Naive B cell (primary cell): ENCODE data around the gene RTL9. TPM values are rescaled to one million over a fixed set of nuclear protein-coding genes. Genes with fewer than 3 reads are reported as not detected.

Experiments used
- ATAC-seq, 2 donors: fragments of 150-1000 bp; cut with Tn5 transposase; 2 replicates each; pipeline ENCODE4 v1.10.0; 2021; ENCODE audit warnings: low read depth in 2 of 2, mild to moderate bottlenecking in 2 of 2, moderate library complexity in 2 of 2
- DNase-seq: peaks from one replicate; pipeline ENCODE4 v3.0.0; 2022
- H3K27ac Mint-ChIP-seq, 6 donors: one replicate each; pipeline ENCODE4 v1.8.0; 2020 to 2022; ENCODE audit warnings: mild to moderate bottlenecking in 6 of 6, mixed read lengths in 6 of 6, moderate library complexity in 5 of 6, inconsistent platforms in 2 of 6
- H3K27me3 Mint-ChIP-seq, 3 donors: one replicate each; pipeline ENCODE4 v1.8.0; 2021 to 2022; ENCODE audit warnings: mixed read lengths in 3 of 3, mild to moderate bottlenecking in 1 of 3
- H3K36me3 Mint-ChIP-seq, 2 donors: one replicate each; pipeline ENCODE4 v1.8.0; 2020 to 2022; ENCODE audit warnings: mixed read lengths in 2 of 2, inconsistent platforms in 1 of 2, mild to moderate bottlenecking in 1 of 2
- H3K4me1 Mint-ChIP-seq, 3 donors: one replicate each; pipeline ENCODE4 v1.8.0; 2020 to 2022; ENCODE audit warnings: mixed read lengths in 3 of 3, inconsistent platforms in 1 of 3, mild to moderate bottlenecking in 1 of 3, moderate library complexity in 1 of 3
- H3K4me3 Mint-ChIP-seq, 8 donors: one replicate each; pipeline ENCODE4 v1.8.0; 2020 to 2022; ENCODE audit warnings: mild to moderate bottlenecking in 8 of 8, mixed read lengths in 8 of 8, moderate library complexity in 8 of 8, inconsistent platforms in 2 of 8
- H3K9me3 Mint-ChIP-seq, 7 donors: one replicate each; pipeline ENCODE4 v1.8.0; 2020 to 2022; ENCODE audit warnings: mixed read lengths in 7 of 7, mild to moderate bottlenecking in 5 of 7, inconsistent platforms in 2 of 7, moderate library complexity in 1 of 7
- polyA plus RNA-seq, 6 donors: library from polyadenylated mRNA; unstranded; fragments of 300-500 nt; fragmentation: Illumina TruSeq; gene quantifications; one replicate each; pipeline ENCODE4 v1.2.3, GENCODE V29; 2021; ENCODE audit warnings: low read depth in 6 of 6

RTL9 gene
- polyA plus RNA-seq, 6 donors from 2014 or later = not detected

DNA sequence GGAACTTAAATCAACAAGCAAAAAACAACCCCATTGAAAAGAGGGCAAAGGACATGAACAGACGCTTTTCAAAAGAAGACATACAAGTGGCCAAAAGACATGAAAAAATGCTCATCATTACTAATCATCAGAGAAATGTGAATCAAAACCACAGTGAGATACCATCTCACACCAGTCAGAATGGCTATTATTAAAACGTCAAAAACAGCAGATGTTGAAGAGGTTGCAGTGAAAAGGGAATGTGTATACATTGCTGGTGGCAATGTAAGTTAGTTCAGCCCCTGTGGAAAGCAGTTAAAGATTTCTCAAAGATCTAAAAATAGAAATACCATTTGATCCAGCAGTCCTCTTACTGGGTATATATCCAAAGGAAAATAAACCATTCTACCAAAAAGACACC is 22.6 kb downstream of the RTL9 start:
- H3K9me3 Mint-ChIP-seq = peaks cover 0 to 4% (median 0%) of the 10 kb centered on the region in 7 donors
- H3K36me3 Mint-ChIP-seq = no peaks in the 10 kb centered on the region
- ATAC-seq = no peak
- peaks cover 0 to 14% (median 4%) of the 10 kb centered on the region in 3 donors for H3K27me3 Mint-ChIP-seq
- no peak overlapping the region for H3K4me3 Mint-ChIP-seq
- no peaks in the 10 kb centered on the region for H3K4me1 Mint-ChIP-seq
- no peak overlapping the region for H3K27ac Mint-ChIP-seq
- DNase-seq = no peak

DNA sequence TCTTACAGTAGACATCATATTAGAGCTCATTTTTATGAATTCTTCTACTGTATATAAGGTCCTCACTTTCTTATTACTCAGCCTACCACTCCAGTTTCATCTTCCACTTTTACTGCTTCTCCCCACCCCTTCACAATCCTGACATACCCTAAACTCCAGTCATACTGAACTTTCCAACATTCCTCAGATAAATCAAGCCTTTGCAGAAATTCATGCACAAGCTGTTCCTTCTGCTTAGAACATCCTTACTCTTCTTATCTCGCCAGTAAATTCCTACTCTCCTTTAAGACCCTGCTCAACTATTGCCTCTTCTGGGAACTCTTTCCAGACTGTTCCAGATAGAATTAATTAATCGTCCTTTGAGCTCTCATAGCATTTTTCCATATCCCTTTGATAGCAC is 24.8 kb downstream of the RTL9 start:
- Mint-ChIP-seq H3K36me3 (no peaks in the 10 kb centered on the region), H3K4me1 (no peaks in the 10 kb centered on the region), H3K9me3 (peaks cover 0 to 4% (median 0%) of the 10 kb centered on the region in 7 donors), H3K27ac (no peak overlapping the region), H3K4me3 (no peak overlapping the region), H3K27me3 (peaks cover 0 to 14% (median 8%) of the 10 kb centered on the region in 3 donors)
- DNase-seq = no peak
- ATAC-seq = no peak

DNA sequence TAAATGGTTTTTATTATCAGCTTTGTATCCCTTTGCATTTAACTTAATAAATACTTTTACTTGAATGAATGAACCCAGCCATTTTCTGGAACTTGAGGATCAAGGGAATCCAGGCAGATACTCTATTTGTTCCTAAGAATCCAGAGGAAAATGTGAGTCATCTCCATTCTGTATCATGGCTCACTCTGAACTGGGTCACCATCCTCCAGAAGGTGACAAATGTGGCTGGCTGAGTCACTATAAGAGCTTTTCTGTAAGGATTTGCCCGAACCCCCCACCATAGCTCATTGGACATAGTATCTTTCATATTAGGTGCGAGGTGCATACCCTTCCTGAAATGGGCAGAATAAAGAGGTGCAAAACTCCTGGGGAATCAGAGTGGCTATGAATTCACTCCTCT is 25.8 kb downstream of the RTL9 start:
- no peak for ATAC-seq

DNA sequence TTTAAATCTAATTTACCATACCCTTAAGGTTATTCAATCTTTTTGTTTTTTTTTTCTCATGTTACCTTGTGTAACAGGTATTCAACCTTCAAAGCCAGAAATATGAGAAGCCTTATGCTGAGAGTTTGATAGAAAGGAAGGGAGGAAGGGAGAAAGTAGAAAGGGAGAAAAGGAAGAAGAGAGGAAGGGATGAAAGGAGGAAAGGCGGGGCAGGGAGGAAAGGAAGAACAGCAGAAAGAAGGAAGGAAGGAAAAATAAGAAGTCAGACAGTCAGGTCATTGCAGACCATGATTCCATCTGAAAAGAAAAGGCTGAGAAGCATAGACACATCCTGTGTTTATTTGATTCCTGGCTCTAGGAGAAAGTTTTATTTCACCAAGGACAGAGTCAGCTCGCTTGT is 30.9 kb downstream of the RTL9 start:
- peaks cover 0 to 1% (median 0%) of the 10 kb centered on the region in 7 donors for H3K9me3 Mint-ChIP-seq
- H3K27me3 Mint-ChIP-seq = peaks cover 0 to 10% (median 5%) of the 10 kb centered on the region in 3 donors
- ATAC-seq (no peak), DNase-seq (no peak)
- H3K4me1 Mint-ChIP-seq = no peaks in the 10 kb centered on the region
- no peaks in the 10 kb centered on the region for H3K36me3 Mint-ChIP-seq
- H3K4me3 Mint-ChIP-seq = peak overlapping the region in 1 of 8 donors; percentile 0
- peak overlapping the region in 2 of 6 donors; percentile 2 to 90 for H3K27ac Mint-ChIP-seq

More for the DNA sequence above, 25.8 kb downstream of the RTL9 start:
- H3K27me3 Mint-ChIP-seq = peaks cover 0 to 10% (median 5%) of the 10 kb centered on the region in 3 donors
- H3K4me1 Mint-ChIP-seq = no peaks in the 10 kb centered on the region
- DNase-seq = no peak
- peaks cover 0 to 1% (median 0%) of the 10 kb centered on the region in 7 donors for H3K9me3 Mint-ChIP-seq
- no peaks in the 10 kb centered on the region for H3K36me3 Mint-ChIP-seq
- no peak overlapping the region for H3K27ac Mint-ChIP-seq
- no peak overlapping the region for H3K4me3 Mint-ChIP-seq

DNA sequence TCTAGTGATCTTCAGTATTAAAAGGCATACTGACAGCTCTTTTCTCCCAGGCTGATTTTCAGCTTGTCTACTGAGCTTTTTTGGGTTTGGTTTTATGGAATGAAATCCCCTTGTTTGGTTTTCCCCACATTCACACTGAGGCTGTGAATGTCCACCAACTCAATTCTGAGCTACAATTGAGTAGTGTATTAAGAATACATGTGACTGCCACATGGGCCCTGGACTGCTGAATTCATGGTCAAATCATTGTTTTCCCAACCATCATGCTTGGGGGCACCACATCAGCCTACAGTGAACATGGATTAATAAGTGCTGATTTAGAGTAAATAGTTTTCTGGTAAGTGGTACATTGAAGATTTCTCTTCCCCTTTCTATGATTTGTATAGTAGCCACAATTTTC is 32.4 kb downstream of the RTL9 start:
- H3K36me3 Mint-ChIP-seq = no peaks in the 10 kb centered on the region
- H3K4me1 Mint-ChIP-seq = no peaks in the 10 kb centered on the region
- peaks cover 0 to 10% (median 0%) of the 10 kb centered on the region in 3 donors for H3K27me3 Mint-ChIP-seq
- ATAC-seq = no peak
- H3K27ac Mint-ChIP-seq = no peak overlapping the region
- H3K4me3 Mint-ChIP-seq = no peak overlapping the region
- DNase-seq = no peak
- peaks cover 0 to 1% (median 0%) of the 10 kb centered on the region in 7 donors for H3K9me3 Mint-ChIP-seq

DNA sequence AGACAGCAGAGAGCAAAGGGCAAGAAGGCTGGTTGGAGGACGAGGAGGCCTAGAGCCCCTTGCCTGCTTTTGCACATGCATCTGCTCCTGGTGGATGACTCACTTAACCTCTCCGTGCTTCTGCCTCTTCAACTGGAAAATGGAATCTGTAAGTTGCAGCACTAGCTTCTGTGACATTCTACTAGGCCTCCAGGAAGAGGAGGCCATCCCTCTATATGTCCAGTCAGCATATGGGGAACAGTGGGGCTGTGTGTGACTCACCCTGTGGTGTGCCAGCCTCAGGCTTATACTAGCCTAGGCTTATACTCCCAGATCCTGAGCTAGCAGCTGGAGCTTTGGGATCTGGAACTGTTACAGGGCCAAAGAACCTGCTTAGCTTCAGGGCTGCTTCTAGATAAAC is 36.0 kb downstream of the RTL9 start:
- H3K9me3 Mint-ChIP-seq = peaks cover 0 to 1% (median 0%) of the 10 kb centered on the region in 7 donors

DNA sequence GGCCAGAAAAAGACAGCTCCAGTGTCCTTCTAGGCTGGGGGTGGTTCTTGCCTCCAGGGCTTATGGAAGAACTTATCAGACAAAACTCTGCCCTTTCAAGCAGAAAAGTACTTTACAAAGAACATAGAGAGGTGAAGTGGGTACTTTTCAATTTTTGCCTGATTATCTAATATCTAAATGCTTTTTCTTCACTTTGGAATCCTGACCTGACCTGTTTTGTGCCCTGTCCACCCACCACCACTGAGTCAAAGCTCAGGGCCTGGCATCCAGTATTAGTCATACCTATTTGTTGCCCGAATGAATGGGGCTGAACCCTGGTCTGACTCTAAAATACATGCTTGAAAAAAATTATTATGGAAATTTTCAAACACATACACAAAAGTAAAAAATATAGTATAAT is 37.2 kb downstream of the RTL9 start:
- Mint-ChIP-seq H3K36me3 (no peaks in the 10 kb centered on the region), H3K9me3 (peaks cover 0 to 1% (median 0%) of the 10 kb centered on the region in 7 donors), H3K27ac (no peak overlapping the region), H3K4me3 (no peak overlapping the region), H3K27me3 (peaks cover 4 to 15% (median 5%) of the 10 kb centered on the region in 3 donors), H3K4me1 (no peaks in the 10 kb centered on the region)
- ATAC-seq (no peak), DNase-seq (no peak)

More for the DNA sequence above, 36.0 kb downstream of the RTL9 start:
- H3K27ac Mint-ChIP-seq = no peak overlapping the region
- H3K4me3 Mint-ChIP-seq = no peak overlapping the region
- H3K36me3 Mint-ChIP-seq = no peaks in the 10 kb centered on the region
- ATAC-seq = no peak
- no peaks in the 10 kb centered on the region for H3K4me1 Mint-ChIP-seq
- DNase-seq = no peak
- peaks cover 4 to 15% (median 5%) of the 10 kb centered on the region in 3 donors for H3K27me3 Mint-ChIP-seq

DNA sequence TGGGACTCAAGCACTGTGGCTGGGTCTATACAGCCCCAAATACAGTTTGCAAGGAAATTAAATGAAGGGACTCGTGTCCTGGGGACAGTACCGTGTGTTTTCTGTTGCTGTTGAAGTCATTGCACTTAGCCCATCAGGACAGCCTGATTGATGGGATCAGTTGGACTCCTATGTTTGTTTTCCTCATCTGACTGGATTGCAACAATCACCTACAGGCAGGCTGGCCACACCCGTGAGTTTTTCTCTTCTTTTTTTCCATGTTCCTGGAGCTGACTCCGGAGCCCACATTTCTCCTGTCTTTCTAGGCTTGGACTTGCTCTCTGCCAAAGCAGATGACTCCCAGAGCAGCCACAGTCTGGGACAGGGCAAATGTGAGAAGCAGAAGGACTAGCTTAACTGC is 38.1 kb downstream of the RTL9 start:
- DNase-seq = no peak
- H3K9me3 Mint-ChIP-seq = peaks cover 0 to 1% (median 0%) of the 10 kb centered on the region in 7 donors
- H3K4me1 Mint-ChIP-seq = no peaks in the 10 kb centered on the region
- H3K36me3 Mint-ChIP-seq = no peaks in the 10 kb centered on the region
- ATAC-seq = no peak
- H3K4me3 Mint-ChIP-seq = no peak overlapping the region
- H3K27ac Mint-ChIP-seq = no peak overlapping the region
- H3K27me3 Mint-ChIP-seq = peaks cover 0 to 18% (median 7%) of the 10 kb centered on the region in 3 donors

DNA sequence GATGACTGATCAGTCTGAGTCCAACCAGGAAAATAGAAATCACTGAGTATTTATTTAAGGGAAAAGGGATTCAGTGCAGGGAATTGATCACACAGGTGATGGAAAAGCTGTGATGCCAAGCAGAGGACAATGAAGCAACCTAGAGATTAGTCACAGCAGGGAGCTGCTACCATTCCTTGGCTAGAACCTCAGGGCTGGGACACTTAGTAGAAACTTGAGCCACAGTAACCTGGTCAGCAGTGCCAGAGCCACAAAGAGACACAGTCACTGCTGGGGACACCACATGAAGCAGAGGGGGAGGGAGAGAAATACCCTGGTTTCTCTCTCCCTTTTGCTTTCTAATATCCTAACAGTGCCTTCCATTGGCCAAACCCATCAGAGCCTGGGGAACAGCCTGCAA is 38.7 kb downstream of the RTL9 start:
- no peak for DNase-seq
- Mint-ChIP-seq H3K4me3 (no peak overlapping the region), H3K27ac (peak overlapping the region in 1 of 6 donors; percentile 51), H3K9me3 (peaks cover 0 to 1% (median 0%) of the 10 kb centered on the region in 7 donors), H3K27me3 (peaks cover 0 to 24% (median 13%) of the 10 kb centered on the region in 3 donors), H3K4me1 (peaks cover 0 to 1% (median under 1%) of the 10 kb centered on the region in 3 donors), H3K36me3 (no peaks in the 10 kb centered on the region)
- ATAC-seq = no peak

DNA sequence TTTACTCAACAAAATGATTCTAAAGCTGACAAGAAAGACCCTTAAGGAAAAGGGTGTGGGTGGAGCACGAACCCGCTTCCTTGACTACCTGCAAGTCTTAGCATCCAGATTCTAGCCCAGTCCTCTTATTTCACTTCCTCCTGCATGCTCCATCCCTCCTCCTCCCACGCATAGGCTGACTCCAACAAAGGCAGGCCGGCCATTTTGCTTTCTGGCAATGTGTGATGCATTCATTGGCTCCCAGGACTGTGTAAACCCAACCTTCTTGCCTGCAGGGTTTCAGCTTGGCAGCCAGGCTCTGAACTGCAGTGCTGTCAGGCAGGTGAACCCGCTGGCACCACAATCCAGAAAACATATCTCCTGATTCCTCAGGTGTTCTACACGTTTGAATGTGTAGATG is 39.3 kb downstream of the RTL9 start:
- H3K36me3 Mint-ChIP-seq = no peaks in the 10 kb centered on the region
- no peak overlapping the region for H3K4me3 Mint-ChIP-seq
- H3K27me3 Mint-ChIP-seq = peaks cover 0 to 27% (median 17%) of the 10 kb centered on the region in 3 donors
- peaks cover 0 to 1% (median 0%) of the 10 kb centered on the region in 7 donors for H3K9me3 Mint-ChIP-seq
- no peak overlapping the region for H3K27ac Mint-ChIP-seq
- ATAC-seq = no peak
- DNase-seq = no peak
- peaks cover 0 to 6% (median 4%) of the 10 kb centered on the region in 3 donors for H3K4me1 Mint-ChIP-seq

DNA sequence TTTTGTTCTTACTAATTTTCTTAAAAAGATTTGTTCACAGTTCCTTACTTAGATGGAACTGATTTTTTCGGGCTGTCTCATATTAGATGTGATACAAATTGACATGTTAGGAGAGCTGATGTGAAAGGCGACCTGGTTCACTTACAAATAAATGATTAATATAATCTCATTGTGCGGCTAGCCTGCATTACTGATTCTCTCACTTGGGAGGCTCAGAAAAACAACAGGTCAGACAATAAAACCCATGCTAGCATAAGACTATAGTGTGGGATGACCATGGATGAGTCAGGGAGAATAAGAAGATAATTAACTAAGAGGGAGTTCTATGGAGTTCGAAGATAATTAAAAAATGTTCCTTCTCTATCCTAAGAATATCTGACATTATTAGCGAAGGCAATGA is 40.8 kb downstream of the RTL9 start:
- Mint-ChIP-seq H3K27ac (no peak overlapping the region), H3K27me3 (peaks cover 0 to 27% (median 17%) of the 10 kb centered on the region in 3 donors)

DNA sequence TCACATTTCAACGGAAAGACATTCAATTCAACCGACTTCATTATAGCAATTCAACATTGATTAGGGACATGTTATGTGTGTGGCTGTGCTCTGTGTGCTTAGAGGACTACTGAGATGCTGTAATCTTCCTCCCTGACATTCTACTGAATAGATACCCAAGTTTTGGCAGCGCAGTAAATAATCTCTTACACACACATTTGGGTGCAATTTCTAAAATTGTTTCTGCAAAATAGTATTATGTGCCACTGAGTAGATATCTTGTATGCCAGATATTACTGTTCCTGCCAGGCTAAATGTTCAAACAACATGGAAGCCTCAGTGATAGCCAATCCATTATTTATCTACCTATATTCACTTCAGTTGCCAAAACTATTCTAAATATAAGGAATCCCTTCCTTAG is 41.3 kb downstream of the RTL9 start:
- Mint-ChIP-seq H3K27ac (no peak overlapping the region), H3K4me3 (no peak overlapping the region), H3K9me3 (no peaks in the 10 kb centered on the region), H3K36me3 (no peaks in the 10 kb centered on the region), H3K27me3 (peaks cover 0 to 27% (median 17%) of the 10 kb centered on the region in 3 donors), H3K4me1 (peaks cover 0 to 6% (median 4%) of the 10 kb centered on the region in 3 donors)
- ATAC-seq (no peak), DNase-seq (no peak)

More for the DNA sequence above, 40.8 kb downstream of the RTL9 start:
- Mint-ChIP-seq H3K36me3 (no peaks in the 10 kb centered on the region), H3K4me3 (no peak overlapping the region), H3K4me1 (peaks cover 0 to 6% (median 4%) of the 10 kb centered on the region in 3 donors), H3K9me3 (no peaks in the 10 kb centered on the region)
- ATAC-seq (no peak), DNase-seq (no peak)

DNA sequence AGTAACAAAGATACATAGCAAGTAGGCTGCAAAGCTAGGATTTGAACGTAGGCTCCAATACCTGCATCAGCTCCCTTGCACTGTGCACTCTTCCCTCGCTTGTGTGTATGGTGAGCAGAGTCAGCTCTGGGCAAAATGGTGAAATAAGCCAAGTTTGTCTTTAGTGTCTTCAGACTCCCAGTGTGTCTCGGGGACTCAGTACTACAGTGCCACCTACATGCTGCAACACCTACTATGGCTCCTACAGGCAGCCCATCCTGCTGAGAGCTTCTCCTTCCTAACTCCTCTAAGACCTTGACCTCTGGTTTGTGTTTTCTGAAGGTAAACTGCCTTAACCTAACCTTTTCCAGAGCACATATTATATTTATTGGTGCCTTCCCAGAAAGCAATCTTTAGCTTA is 42.5 kb downstream of the RTL9 start:
- ATAC-seq (no peak), DNase-seq (no peak)
- no peak overlapping the region for H3K4me3 Mint-ChIP-seq
- peaks cover 0 to under 1% (median 0%) of the 10 kb centered on the region in 7 donors for H3K9me3 Mint-ChIP-seq
- H3K36me3 Mint-ChIP-seq = no peaks in the 10 kb centered on the region
- no peak overlapping the region for H3K27ac Mint-ChIP-seq
- peaks cover 0 to 6% (median 4%) of the 10 kb centered on the region in 3 donors for H3K4me1 Mint-ChIP-seq
- H3K27me3 Mint-ChIP-seq = peaks cover 0 to 27% (median 17%) of the 10 kb centered on the region in 3 donors

DNA sequence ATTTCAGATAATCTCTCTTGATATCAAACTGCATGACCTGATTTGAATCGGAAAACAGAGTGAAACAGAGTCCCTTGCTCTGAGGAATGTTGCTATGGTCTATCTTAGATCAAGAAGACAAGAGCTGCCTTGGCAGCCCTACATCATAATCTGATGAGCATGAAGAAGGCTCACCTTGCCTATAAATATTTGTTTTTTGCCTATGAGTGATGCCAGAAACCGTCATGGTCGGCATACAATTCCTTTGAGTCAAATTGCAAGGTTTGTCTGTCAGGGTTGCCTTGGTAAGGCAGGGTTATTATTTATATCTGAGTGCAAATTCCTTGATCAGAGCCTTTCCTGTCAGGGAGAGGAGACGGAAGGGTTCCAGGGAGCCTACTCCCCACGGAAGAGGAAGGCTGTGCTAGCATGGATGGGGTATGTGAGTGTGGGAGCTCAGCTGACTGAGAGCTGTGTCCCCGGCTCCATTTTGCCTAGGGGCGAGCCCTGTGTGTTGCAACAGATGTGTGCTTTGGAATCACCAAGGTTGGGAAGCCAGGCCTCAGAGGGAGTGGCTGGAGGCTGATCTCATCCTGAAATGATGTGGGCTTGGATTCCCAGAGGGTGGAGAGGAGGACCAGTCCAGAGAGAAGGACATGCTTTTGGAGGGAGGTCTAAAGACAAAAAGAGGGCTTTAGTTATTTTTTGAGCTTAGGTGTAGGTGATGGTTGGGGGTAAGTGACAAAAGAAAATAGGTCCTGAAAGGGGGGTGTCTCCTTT is 43.6 kb downstream of the RTL9 start:
- H3K4me1 Mint-ChIP-seq = peaks cover 0 to 6% (median 4%) of the 10 kb centered on the region in 3 donors

More for the DNA sequence above, 43.6 kb downstream of the RTL9 start:
- Mint-ChIP-seq H3K27me3 (peaks cover 0 to 19% (median 12%) of the 10 kb centered on the region in 3 donors), H3K27ac (peak overlapping the region in 2 of 6 donors; percentile 32 to 49), H3K4me3 (no peak overlapping the region), H3K36me3 (no peaks in the 10 kb centered on the region), H3K9me3 (peaks cover 0 to 2% (median 0%) of the 10 kb centered on the region in 7 donors)
- DNase-seq = no peak
- no peak for ATAC-seq
